Effector CD4-positive, alpha-beta T cell (primary cell): ENCODE measurements around the gene SLC6A5.

ENCODE experiments used
- DNase-seq: peaks from one replicate; pipeline ENCODE4 v3.0.0-alpha.2; 2020

The SLC6A5 gene

DNA sequence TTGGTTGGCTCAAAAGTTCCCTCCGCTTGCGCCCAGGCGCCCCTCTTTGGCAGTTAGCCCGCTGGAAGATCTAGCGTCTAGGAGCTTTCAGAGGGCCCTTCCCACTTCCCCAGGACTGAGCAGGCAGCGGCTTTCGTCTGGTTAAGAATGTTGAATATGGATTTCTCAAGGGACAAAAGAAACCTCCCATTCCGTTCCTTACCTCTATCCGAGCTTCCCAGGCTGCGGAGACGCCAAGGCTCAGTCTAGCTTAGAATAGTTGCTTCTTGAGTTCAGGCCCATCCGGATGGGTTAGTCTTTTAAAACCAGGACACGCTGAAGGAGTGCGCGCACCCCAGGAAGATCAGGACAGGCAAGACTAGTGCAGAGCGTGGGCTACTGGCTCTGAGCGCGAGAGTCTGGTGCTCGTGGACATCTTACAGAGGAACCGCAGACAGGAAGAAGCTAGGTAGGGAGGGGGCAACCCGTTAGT lies 71.6 kb downstream of the SLC6A5 start:
- no peak for DNase-seq

DNA sequence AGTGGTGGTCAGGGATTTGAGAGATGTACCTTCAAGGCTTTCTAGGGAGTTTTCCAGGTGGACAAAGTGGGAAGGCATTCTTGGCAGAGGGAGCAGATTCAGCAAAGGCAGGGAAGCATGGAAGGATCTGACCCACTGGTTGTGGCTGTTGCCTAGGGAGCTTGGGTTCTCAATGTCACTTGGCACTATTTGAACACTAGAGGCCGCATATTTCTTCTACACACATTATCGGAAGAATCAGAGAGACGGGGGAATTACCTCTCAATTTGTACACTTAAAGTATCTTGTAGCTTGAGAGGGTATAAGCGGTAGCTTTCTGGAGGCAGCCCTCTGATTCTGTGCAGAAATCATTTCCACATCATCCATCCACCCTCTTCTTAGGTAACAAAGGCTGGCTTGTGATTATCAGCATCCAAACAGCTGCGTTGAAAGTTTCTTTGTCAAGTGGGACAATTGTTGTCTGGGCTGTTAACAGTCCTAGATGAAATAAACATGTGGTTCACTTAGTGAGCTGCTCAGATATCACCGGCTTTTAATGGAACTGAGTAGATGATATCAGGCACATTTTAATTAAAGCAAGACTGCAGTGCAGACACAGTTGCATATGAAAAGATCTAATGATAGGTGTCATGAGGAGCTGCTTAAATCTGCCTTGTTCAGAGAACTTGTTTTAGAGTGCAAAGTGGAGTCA lies 72.6 kb downstream of the SLC6A5 start:
- no peak for DNase-seq

DNA sequence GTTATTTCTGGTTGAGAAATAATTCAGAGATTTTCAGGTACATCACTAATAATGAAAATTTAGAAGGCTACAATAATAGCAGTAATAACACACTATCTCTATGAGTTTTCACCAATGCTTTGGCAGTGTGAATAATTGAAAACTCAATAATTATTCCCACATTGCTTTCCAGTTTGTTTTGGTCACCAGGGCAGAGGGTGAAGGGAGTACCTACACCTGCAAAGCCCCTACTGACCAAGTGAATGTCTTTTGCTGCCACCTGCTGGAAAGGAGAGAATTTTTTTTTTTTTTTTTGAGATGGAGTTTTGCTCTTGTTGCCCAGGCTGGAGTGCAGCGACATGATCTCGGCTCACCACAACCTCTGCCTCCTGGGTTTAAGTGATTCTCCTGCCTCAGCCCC lies 73.2 kb downstream of the SLC6A5 start:
- DNase-seq: no peak

DNA sequence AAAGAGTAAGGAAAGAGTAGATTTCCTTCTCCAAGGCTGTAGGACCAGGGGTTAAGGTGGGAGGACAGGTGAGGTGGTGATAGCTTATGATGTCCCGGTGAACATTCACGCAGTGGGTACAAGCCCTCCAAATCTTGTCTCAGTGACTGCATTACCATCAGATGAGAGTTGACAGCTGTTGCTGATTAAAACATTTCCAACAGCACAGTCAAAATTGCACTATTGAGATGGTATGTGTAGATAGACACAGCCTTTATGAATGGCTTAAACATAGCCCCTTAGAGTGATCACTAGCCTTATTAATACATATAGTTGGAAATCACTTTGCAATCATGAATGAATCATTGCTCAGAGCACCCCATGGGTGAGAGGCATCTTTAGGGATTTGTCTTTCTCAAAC lies 77.2 kb downstream of the SLC6A5 start:
- DNase-seq: no peak

DNA sequence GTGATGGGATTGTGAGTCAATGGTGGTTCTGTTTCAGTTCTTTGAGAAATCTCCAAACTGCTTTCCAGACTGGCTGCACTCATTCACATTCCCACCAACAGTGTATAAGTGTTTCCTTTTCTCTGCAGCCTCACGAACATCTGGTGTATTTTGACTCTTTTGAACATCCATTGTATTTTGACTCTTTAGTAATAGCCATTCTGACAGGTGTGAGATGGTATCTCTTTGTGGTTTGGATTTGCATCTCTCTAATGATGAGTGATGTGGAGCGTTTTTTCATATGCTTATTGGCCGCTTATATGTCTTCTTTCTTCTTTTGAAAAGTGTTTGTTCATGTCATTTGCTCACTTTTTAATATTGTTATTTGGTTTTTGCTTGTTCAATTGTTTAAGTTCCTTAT lies 89.4 kb downstream of the SLC6A5 start:
- DNase-seq: no peak

DNA sequence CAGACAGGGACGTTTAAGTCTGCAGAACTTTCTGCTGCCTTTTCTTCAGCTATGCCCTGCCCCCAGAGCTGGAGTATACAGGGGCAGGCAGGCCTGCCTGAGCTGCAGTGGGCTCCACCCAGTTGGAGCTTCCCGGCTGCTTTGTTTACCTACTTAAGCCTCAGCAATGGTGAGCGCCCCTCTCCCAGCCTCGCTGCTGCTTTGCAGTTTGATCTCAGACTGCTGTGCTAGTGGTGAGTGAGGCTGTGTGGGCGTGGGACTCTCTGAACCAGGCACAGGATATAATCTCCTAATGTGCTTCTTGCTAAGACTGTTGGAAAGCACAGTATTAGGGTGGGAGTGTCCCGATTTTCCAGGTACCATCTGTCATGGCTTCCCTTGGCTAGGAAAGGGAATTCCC lies 108.5 kb downstream of the SLC6A5 start:
- DNase-seq: no peak
